ENCODE measurements around the gene APOL2. TPM values are rescaled to one million over a fixed set of nuclear protein-coding genes. Genes with fewer than 3 reads are reported as not detected.

Gene APOL2
- total and polyA plus RNA-seq, 8 donors: 29.0 to 63.0 (median 35.0) TPM

DNA sequence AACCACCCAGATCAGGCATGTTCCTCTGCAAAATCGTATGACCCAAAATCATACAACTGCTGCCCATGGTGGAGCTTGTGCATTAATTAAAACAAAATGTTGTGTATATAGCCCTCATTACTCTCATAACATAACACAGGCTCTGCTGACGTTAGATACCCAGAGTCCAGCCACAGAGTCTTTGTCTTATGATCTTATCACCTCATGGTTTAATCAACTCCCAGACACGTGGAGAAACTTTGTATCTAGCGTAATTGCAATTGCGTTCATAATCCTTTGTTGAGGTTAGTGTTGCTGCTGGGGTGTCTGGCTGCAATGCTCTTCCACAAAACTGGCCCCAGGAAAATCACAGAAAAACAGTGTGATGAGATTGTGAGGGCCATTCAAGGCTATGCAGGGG is 8.6 kb upstream of the APOL2 start:
- no peaks in the 10 kb centered on the region for H3K36me3 ChIP-seq
- no peak overlapping the region for H3K4me3 ChIP-seq
- H3K27ac ChIP-seq: no peak overlapping the region
- DNase-seq (no peak), ATAC-seq (no peak)
- no peaks in the 10 kb centered on the region for H3K9me3 ChIP-seq
- peaks cover 0 to 11% of the 10 kb centered on the region in 2 donors for H3K4me1 ChIP-seq
- no peak for TF ChIP-seq CTCF (IDR thresholded peaks at IDR 0.05)
- intact Hi-C loops (cut with DNase I): no loop called here
- no peaks in the 10 kb centered on the region for H3K27me3 ChIP-seq

GRCh38 chr22:36246718-36247117 is 7.4 kb upstream of the APOL2 start:
- Histone ChIP-seq H3K9me3 (no peaks in the 10 kb centered on the region), H3K27me3 (no peaks in the 10 kb centered on the region), H3K27ac (no peak overlapping the region), H3K36me3 (no peaks in the 10 kb centered on the region), H3K4me3 (no peak overlapping the region), H3K4me1 (no peaks in the 10 kb centered on the region)
- ATAC-seq: no peak
- intact Hi-C loops (cut with DNase I): no loop called here
- DNase-seq: no peak
- no peak for TF ChIP-seq CTCF (IDR thresholded peaks at IDR 0.05)

GRCh38 chr22:36245805-36246356 is 6.6 kb upstream of the APOL2 start:
- intact Hi-C loops (cut with DNase I): no loop called here
- no peaks in the 10 kb centered on the region for H3K9me3 ChIP-seq
- H3K4me3 ChIP-seq: no peak overlapping the region
- ATAC-seq: no peak
- no peak overlapping the region for H3K27ac ChIP-seq
- no peak for TF ChIP-seq CTCF (IDR thresholded peaks at IDR 0.05)
- no peak for DNase-seq
- H3K27me3 ChIP-seq: no peaks in the 10 kb centered on the region
- H3K36me3 ChIP-seq: no peaks in the 10 kb centered on the region
- H3K4me1 ChIP-seq: no peaks in the 10 kb centered on the region

- no peaks in the 10 kb centered on the region for H3K9me3 ChIP-seq
- H3K4me3 ChIP-seq: no peak overlapping the region
- H3K36me3 ChIP-seq: no peaks in the 10 kb centered on the region
- intact Hi-C loops (cut with DNase I): no loop called here
- TF ChIP-seq CTCF (IDR thresholded peaks at IDR 0.05): no peak
- peaks cover 0 to 3% of the 10 kb centered on the region in 2 donors for H3K4me1 ChIP-seq
- peak overlapping the region in 1 of 2 donors; percentile 3 for H3K27ac ChIP-seq
- H3K27me3 ChIP-seq: no peaks in the 10 kb centered on the region
- ATAC-seq: no peak
- DNase-seq: no peak
Measured at GRCh38 chr22:36244522-36245391, 5.4 kb upstream of the APOL2 start.

DNA sequence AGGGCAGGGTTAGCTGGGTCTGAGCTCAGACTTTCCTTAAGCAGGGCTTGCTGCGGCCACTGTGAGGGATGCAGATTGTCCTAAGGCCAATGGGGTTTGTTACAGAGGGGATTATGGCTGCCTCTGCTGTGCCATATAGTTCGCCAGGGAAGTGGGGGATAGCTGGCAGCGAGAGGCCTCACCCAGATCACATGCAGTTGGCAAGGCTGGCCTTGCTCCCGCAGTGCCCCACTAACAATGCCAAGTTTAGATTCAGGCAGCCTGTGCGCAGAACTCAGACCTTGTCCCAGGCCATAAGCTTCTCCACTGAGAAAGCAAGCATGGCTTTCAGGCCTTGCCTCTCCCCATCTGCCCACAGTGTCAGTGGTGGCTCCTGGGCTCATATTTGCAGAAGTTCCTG is 4.7 kb upstream of the APOL2 start:
- no peaks in the 10 kb centered on the region for H3K27me3 ChIP-seq
- no peak for TF ChIP-seq CTCF (IDR thresholded peaks at IDR 0.05)
- ATAC-seq (no peak), DNase-seq (no peak)
- H3K4me3 ChIP-seq: no peak overlapping the region
- peak overlapping the region in 1 of 2 donors; percentile 3 for H3K27ac ChIP-seq
- H3K4me1 ChIP-seq: peaks cover 0 to 6% of the 10 kb centered on the region in 2 donors
- no peaks in the 10 kb centered on the region for H3K9me3 ChIP-seq
- intact Hi-C loops (cut with DNase I): no loop called here
- no peaks in the 10 kb centered on the region for H3K36me3 ChIP-seq

All from left lung (tissue), 10 donors.